Body of pancreas (tissue), 4 donors: ENCODE measurements around the gene SPSB1. TPM values are rescaled to one million over a fixed set of nuclear protein-coding genes. Genes with fewer than 3 reads are reported as not detected.

Experiments used
- ATAC-seq: fragments of 150-250 bp; one replicate; pipeline ENCODE4 v1.9.1; 2016
- DNase-seq, 4 donors: peaks; one replicate each; pipeline ENCODE4 v3.0.0-alpha.2; 2019
- H3K27ac ChIP-seq, 4 donors: fragments of 200-600 bp; sonication (generic); 1 replicate in 3 of 4; 2 replicates in 1 of 4; pipeline versions ENCODE4 v1.5.1 to v1.6.1; 2016 to 2019; ENCODE audit warnings: mild to moderate bottlenecking in 1 of 4, mixed read lengths in 1 of 4, moderate library complexity in 1 of 4
- H3K27me3 ChIP-seq, 2 donors: fragments of 200-600 bp; sonication (generic); one replicate each; pipeline ENCODE4 v1.6.0; 2016; ENCODE audit warnings: mild to moderate bottlenecking in 1 of 2
- H3K36me3 ChIP-seq, 2 donors: fragments of 200-600 bp; sonication (generic); replicated peaks in 1 of 2; 2 replicates each; pipeline ENCODE4 v1.5.1; 2016; ENCODE audit warnings: low read depth in 2 of 2; ENCODE audit not compliant: insufficient read depth in 1 of 2
- H3K4me1 ChIP-seq: fragments of 200-600 bp; sonication (generic); one replicate; pipeline ENCODE4 v1.6.0; 2016
- H3K4me3 ChIP-seq, 2 donors: fragments of 200-600 bp; sonication (generic); 1 replicate in 1 of 2; 2 replicates in 1 of 2; pipeline ENCODE4 v1.5.1; 2016 to 2019
- H3K9me3 ChIP-seq, 3 donors: fragments of 200-600 bp; sonication (generic); 1 replicate in 2 of 3; 2 replicates in 1 of 3; pipeline ENCODE4 v1.5.1; 2016
- CTCF ChIP-seq, 7 experiments: fragments of 450-650 bp in 4 of 7; fragments of 200-600 bp in 3 of 7; sonication (generic) in 3 of 7; IDR thresholded peaks; one replicate each; pipeline ENCODE4 v1.5.1; 2016 to 2019; ENCODE audit warnings: antibody characterized with exemption in 7 of 7
- POLR2A ChIP-seq, 3 donors: fragments of 450-650 bp; IDR thresholded peaks; one replicate each; pipeline ENCODE4 v1.6.1; 2016; ENCODE audit warnings: antibody characterized with exemption in 3 of 3, mild to moderate bottlenecking in 2 of 3
- WGBS, 2 donors: methylation state at CpG; one replicate each; pipeline ENCODE4 v1.1.5; 2017; 5-methylcytosine and 5-hydroxymethylcytosine counted together
- intact Hi-C: fragments of 100-400 bp; cut with DNase I; formaldehyde crosslinking; loops from one replicate; pipeline ENCODE4 v1.15.1; 2023
- total RNA-seq, 2 donors: library from RNA; depleted of rRNA; stranded (reverse); fragments of >200 nt; gene quantifications; one replicate each; pipeline ENCODE4 v1.1.0, GENCODE V29; 2016

Gene SPSB1
- total RNA-seq, 2 donors from 2014 or later: 14.5 to 16.5 TPM

- DNase-seq: no peak
- H3K27ac ChIP-seq: no peak overlapping the region
- ATAC-seq: no peak
- H3K9me3 ChIP-seq: no peaks in the 10 kb centered on the region
- no peaks in the 10 kb centered on the region for H3K36me3 ChIP-seq
- no peaks in the 10 kb centered on the region for H3K27me3 ChIP-seq
- no peak overlapping the region for H3K4me3 ChIP-seq
- intact Hi-C loops: no loop called here
- H3K4me1 ChIP-seq: peaks cover 4% of the 10 kb centered on the region
- TF ChIP-seq POLR2A (IDR thresholded peaks at IDR 0.05): no peak
- TF ChIP-seq CTCF (IDR thresholded peaks at IDR 0.05): no peak
- WGBS, 2 donors: 70 to 73% methylated on average over 21 to 22 of the region's 23 CpGs
Measured at GRCh38 chr1:9279172-9279840, 13.4 kb upstream of the SPSB1 start.

- no peaks in the 10 kb centered on the region for H3K36me3 ChIP-seq
- H3K4me1 ChIP-seq: peaks cover 4% of the 10 kb centered on the region
- 37 to 67% methylated on average over 9 to 24 of the region's 36 CpGs for WGBS, 2 donors
- no peak overlapping the region for H3K27ac ChIP-seq
- no peaks in the 10 kb centered on the region for H3K27me3 ChIP-seq
- TF ChIP-seq CTCF (IDR thresholded peaks at IDR 0.05): no peak
- no peak for TF ChIP-seq POLR2A (IDR thresholded peaks at IDR 0.05)
- DNase-seq (peak in 1 of 4 donors; percentile 51), ATAC-seq (peak; percentile 47)
- H3K9me3 ChIP-seq: no peaks in the 10 kb centered on the region
- no peak overlapping the region for H3K4me3 ChIP-seq
- intact Hi-C loops: loop anchor here (10.0 kb wide), 2 partner anchors 175 to 205 kb away; no protein-coding TSS in a partner anchor
Measured at GRCh38 chr1:9280015-9280860, 12.5 kb upstream of the SPSB1 start.

- H3K27me3 ChIP-seq: no peaks in the 10 kb centered on the region
- intact Hi-C loops: loop anchor here (10.0 kb wide), 2 partner anchors 174 to 204 kb away; no protein-coding TSS in a partner anchor
- H3K36me3 ChIP-seq: no peaks in the 10 kb centered on the region
- TF ChIP-seq POLR2A (IDR thresholded peaks at IDR 0.05): no peak
- TF ChIP-seq CTCF (IDR thresholded peaks at IDR 0.05): no peak
- H3K9me3 ChIP-seq: no peaks in the 10 kb centered on the region
- WGBS, 2 donors: 72 to 79% methylated on average over 16 to 19 of the region's 19 CpGs
- H3K27ac ChIP-seq: no peak overlapping the region
- H3K4me3 ChIP-seq: no peak overlapping the region
- H3K4me1 ChIP-seq: peaks cover 4% of the 10 kb centered on the region
- DNase-seq (no peak), ATAC-seq (no peak)
Measured at GRCh38 chr1:9281071-9281827, 11.4 kb upstream of the SPSB1 start.

GRCh38 chr1:9281908-9282695, 10.6 kb upstream of the SPSB1 start:
- Histone ChIP-seq H3K27me3 (no peaks in the 10 kb centered on the region), H3K4me3 (no peak overlapping the region), H3K4me1 (peaks cover 4% of the 10 kb centered on the region), H3K27ac (no peak overlapping the region), H3K9me3 (no peaks in the 10 kb centered on the region), H3K36me3 (no peaks in the 10 kb centered on the region)
- ATAC-seq (no peak), DNase-seq (no peak)
- intact Hi-C loops: loop anchor here (10.0 kb wide), 2 partner anchors 173 to 203 kb away; no protein-coding TSS in a partner anchor
- TF ChIP-seq POLR2A (IDR thresholded peaks at IDR 0.05): no peak
- TF ChIP-seq CTCF (IDR thresholded peaks at IDR 0.05): no peak
- 64 to 81% methylated on average over 4 to 12 of the region's 12 CpGs for WGBS, 2 donors
